Mesendoderm (in vitro differentiated cells): ENCODE results near the gene CHD2.

Source experiments
- DNase-seq: peaks from one replicate; pipeline ENCODE4 v3.0.0; 2013
- H2AK5ac ChIP-seq: 2 replicates; pipeline ENCODE4 v1.6.1; 2013; ENCODE audit warnings: low read length, inconsistent platforms
- H2BK120ac ChIP-seq: 2 replicates; pipeline ENCODE4 v1.6.1; 2013; ENCODE audit warnings: low read depth, mild to moderate bottlenecking, low read length, moderate library complexity, mixed read lengths
- H2BK15ac ChIP-seq: replicated peaks from 2 replicates; pipeline ENCODE4 v1.6.1; 2013; ENCODE audit warnings: low read depth, mild to moderate bottlenecking, moderate library complexity
- H2BK5ac ChIP-seq: 2 replicates; pipeline ENCODE4 v1.6.1; 2013; ENCODE audit warnings: low read length, inconsistent platforms
- H3K18ac ChIP-seq: 2 replicates; pipeline ENCODE4 v1.6.1; 2013; ENCODE audit warnings: mild to moderate bottlenecking, low read length, mixed read lengths
- H3K23ac ChIP-seq: one replicate; pipeline ENCODE4 v1.6.1; 2013; ENCODE audit warnings: low read length
- H3K27ac ChIP-seq: 2 replicates; pipeline ENCODE4 v1.5.1; 2013; ENCODE audit warnings: low read depth, mild to moderate bottlenecking, inconsistent platforms, low read length, moderate library complexity
- H3K27me3 ChIP-seq: 2 replicates; pipeline ENCODE4 v1.6.1; 2013; ENCODE audit warnings: low read length, control low read depth, mild to moderate bottlenecking, inconsistent platforms; ENCODE audit not compliant: insufficient read depth, poor library complexity
- H3K36me3 ChIP-seq: 2 replicates; pipeline ENCODE4 v1.6.1; 2013; ENCODE audit warnings: low read length, inconsistent platforms; ENCODE audit not compliant: control insufficient read depth, insufficient read depth
- H3K4ac ChIP-seq: one replicate; pipeline ENCODE4 v1.6.1; 2013; ENCODE audit warnings: low read depth, mild to moderate bottlenecking, low read length, moderate library complexity
- H3K4me1 ChIP-seq: 2 replicates; pipeline ENCODE4 v1.6.1; 2013; ENCODE audit warnings: low read depth, low read length, inconsistent platforms; ENCODE audit not compliant: control insufficient read depth
- H3K4me2 ChIP-seq: 2 replicates; pipeline ENCODE4 v1.6.1; 2013; ENCODE audit warnings: low read length
- H3K4me3 ChIP-seq: 2 replicates; pipeline ENCODE4 v1.5.1; 2013; ENCODE audit warnings: mild to moderate bottlenecking, low read length
- H3K56ac ChIP-seq: one replicate; pipeline ENCODE4 v1.6.1; 2013; ENCODE audit warnings: low read length
- H3K79me1 ChIP-seq: 2 replicates; pipeline ENCODE4 v1.6.1; 2013; ENCODE audit warnings: low read length, inconsistent platforms
- H3K79me2 ChIP-seq: 2 replicates; pipeline ENCODE4 v1.6.1; 2013; ENCODE audit warnings: mild to moderate bottlenecking, low read length; ENCODE audit not compliant: control insufficient read depth, insufficient read depth
- H3K9ac ChIP-seq: 2 replicates; pipeline ENCODE4 v1.6.1; 2013; ENCODE audit warnings: low read length, inconsistent platforms
- H4K5ac ChIP-seq: one replicate; pipeline ENCODE4 v1.6.1; 2013; ENCODE audit warnings: low read length
- H4K8ac ChIP-seq: one replicate; pipeline ENCODE4 v1.6.1; 2013; ENCODE audit warnings: low read depth, mild to moderate bottlenecking, control low read depth, low read length, moderate library complexity
- WGBS: extraction: QIAGEN DNeasy Blood & Tissue Kit; methylation state at CpG from one replicate; pipeline ENCODE4 v1.1.7; 2013; ENCODE audit warnings: low lambda C conversion rate, missing lambda C conversion rate; ENCODE audit not compliant: insufficient coverage; ENCODE audit errors: extremely low coverage; 5-methylcytosine and 5-hydroxymethylcytosine counted together

The CHD2 gene

DNA sequence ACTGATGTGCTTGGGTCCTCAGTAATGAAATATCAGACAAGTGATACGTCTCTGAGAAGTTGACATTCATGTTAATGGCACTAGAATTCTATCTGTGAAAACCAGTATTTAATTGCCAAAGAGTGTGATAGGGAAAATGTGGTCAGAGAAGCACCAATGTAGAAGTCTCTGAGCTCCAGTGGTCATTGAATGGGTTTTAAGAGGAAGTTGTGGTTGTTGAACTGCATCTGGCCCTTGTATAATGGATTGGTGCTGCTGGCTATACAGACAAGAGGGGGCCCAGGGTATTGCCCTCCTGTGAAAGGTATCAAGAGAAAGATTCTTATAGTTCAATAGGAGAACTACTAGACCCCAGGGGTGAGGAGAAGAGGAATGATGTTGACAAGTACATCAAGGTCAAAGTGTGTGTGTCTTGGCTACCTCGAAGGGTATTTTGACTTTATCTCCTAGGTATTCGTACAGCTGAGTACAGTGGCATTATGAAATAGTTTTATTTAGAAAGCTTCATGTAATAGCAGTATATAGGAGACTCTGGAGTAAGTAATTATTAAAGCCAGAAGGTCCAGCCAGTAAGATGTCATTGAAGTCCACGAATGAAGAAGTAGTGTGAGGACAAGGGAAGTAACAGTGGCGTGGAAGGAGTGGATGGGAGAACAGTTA lies 47.1 kb downstream of the CHD2 start:
- Histone ChIP-seq H3K36me3 (peaks cover 23% of the 10 kb centered on the region), H3K79me2 (peaks cover 2% of the 10 kb centered on the region), H3K27ac (no peak overlapping the region), H2BK120ac (no peak overlapping the region), H2AK5ac (no peak overlapping the region), H2BK15ac (no peak overlapping the region), H3K4me3 (peak overlapping the region; percentile 8), H3K23ac (no peak overlapping the region), H3K4me2 (no peak overlapping the region), H2BK5ac (no peak overlapping the region), H4K8ac (no peak overlapping the region), H3K4ac (no peak overlapping the region), H3K27me3 (no peaks in the 10 kb centered on the region), H3K18ac (no peak overlapping the region), H3K4me1 (no peaks in the 10 kb centered on the region), H3K79me1 (peaks cover 2% of the 10 kb centered on the region), H4K5ac (no peak overlapping the region), H3K9ac (no peak overlapping the region), H3K56ac (no peak overlapping the region)
- WGBS, result no CpG with 5 or more reads among the region's 5 CpGs
- DNase-seq, result no peak

DNA sequence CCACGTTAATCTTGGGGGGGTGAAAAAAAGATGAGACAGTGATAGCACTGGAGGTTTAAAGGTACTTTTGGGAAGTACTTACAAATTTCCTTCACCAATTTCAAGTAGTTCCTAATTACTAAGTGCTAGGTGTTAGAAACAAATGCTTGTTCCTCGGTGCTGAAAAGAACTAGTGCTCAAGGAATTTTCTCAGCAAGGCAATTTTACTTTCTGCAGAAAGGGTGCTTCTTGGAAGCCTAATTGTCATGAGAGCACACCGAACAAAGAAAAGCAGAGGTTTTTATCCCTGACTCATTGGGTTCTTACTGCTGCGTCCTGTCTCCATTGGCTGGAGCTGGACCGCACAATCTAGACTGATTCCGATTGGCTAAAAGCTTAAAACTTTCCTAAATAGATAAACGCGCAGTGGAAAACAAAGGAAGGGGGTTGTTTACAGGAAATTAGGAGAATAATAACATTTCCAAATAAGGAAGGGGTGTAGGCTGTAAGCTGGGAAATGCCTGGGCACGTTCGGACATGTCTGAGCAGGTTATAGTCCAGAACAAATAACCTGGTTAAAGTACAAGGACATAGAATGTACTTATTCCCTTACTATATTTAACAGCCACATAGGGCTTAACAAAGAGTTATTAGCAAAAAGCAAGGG lies 49.6 kb downstream of the CHD2 start:
- no peak overlapping the region for H3K4ac ChIP-seq
- no peak overlapping the region for H3K9ac ChIP-seq
- H3K79me2 ChIP-seq, result peaks cover 2% of the 10 kb centered on the region
- H2BK120ac ChIP-seq, result no peak overlapping the region
- peak; percentile 22 for DNase-seq
- H3K27ac ChIP-seq, result no peak overlapping the region
- no peaks in the 10 kb centered on the region for H3K27me3 ChIP-seq
- no peak overlapping the region for H2AK5ac ChIP-seq
- H4K5ac ChIP-seq, result no peak overlapping the region
- H3K56ac ChIP-seq, result no peak overlapping the region
- no CpG with 5 or more reads among the region's 10 CpGs for WGBS
- H3K18ac ChIP-seq, result no peak overlapping the region
- H3K23ac ChIP-seq, result no peak overlapping the region
- H2BK5ac ChIP-seq, result no peak overlapping the region
- no peak overlapping the region for H3K4me2 ChIP-seq
- H3K4me3 ChIP-seq, result no peak overlapping the region
- peaks cover 23% of the 10 kb centered on the region for H3K36me3 ChIP-seq
- no peaks in the 10 kb centered on the region for H3K4me1 ChIP-seq
- H4K8ac ChIP-seq, result no peak overlapping the region
- no peak overlapping the region for H2BK15ac ChIP-seq
- peaks cover 2% of the 10 kb centered on the region for H3K79me1 ChIP-seq

DNA sequence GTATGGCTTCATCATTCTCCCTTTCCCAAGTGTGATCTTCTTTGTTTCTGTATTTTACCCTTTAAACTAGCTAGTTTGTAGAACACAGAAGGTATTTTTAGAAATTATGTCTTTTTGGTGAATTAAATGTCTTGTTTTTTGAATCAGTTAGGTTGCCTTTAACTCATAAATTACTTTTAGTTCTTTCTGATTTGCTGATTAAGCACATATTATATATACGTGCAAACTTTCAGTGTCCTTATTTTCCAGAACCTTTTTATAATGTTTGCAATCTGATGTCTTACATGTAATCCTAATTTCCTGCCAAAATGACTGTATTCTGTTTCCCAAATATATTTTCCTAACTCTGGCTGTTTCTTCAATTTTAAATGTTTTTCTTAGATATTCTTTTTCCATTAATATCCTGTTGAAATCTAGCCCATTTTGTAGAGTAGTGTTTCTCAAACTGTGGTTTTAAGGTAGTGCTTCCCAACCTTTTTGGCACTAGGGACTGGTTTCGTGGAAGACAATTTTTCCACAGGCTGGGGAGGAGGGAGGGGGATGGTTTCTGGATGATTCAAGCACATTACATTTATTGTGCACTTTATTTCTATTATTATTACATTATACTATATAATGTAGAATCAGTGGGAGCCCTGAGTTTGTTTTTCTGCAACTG lies 51.8 kb downstream of the CHD2 start:
- Histone ChIP-seq H2BK15ac (no peak overlapping the region), H3K4ac (no peak overlapping the region), H3K18ac (no peak overlapping the region), H4K5ac (no peak overlapping the region), H2BK5ac (no peak overlapping the region), H3K56ac (no peak overlapping the region), H3K79me1 (no peaks in the 10 kb centered on the region), H3K4me3 (no peak overlapping the region), H2BK120ac (no peak overlapping the region), H3K9ac (no peak overlapping the region), H3K36me3 (peaks cover 17% of the 10 kb centered on the region), H3K79me2 (no peaks in the 10 kb centered on the region), H3K23ac (no peak overlapping the region), H4K8ac (no peak overlapping the region), H2AK5ac (no peak overlapping the region), H3K27ac (no peak overlapping the region), H3K4me1 (no peaks in the 10 kb centered on the region), H3K27me3 (no peaks in the 10 kb centered on the region), H3K4me2 (no peak overlapping the region)
- no peak for DNase-seq
- no CpG with 5 or more reads among the region's 2 CpGs for WGBS

DNA sequence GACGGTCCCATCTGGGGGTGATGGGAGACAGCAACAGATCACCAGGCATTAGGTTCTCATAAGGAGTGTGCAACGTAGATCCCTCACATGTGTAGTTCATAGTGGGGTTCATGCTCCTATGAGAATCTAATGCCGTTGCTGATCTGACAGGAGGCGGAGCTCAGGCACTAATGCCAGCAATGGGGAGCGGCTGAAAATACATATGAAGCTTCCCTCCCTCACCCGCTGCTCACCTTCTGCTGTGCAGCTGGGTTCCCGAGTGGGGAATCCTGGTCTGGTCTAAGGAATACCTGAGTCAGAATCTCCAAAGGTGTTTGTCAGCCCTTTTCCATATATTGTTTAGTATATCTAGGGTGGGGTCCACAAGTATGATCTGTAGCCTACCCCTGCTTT lies 52.3 kb downstream of the CHD2 start:
- H3K27ac ChIP-seq, result no peak overlapping the region

DNA sequence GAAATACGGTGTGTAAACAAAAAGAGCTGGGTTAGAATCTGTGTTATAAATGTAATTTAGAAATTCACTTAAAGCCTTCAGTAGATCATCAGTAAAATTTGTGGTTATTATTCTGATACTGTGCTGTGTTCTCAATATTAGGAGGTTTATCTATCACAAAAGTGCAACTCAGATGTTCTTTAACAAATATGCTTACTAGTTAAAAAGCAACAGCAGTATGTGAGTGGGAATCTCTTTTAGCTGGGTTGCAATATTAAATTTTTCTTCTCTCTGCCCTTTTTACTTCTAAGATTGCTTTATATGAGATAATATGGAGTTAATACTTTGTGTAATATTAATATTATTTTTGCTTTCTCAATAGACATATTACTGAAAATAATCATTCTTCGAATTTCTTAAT lies 53.4 kb downstream of the CHD2 start:
- Histone ChIP-seq H4K8ac (no peak overlapping the region), H3K27ac (no peak overlapping the region), H3K4me2 (no peak overlapping the region), H3K18ac (no peak overlapping the region), H2BK5ac (no peak overlapping the region), H3K79me2 (peaks cover 5% of the 10 kb centered on the region), H2BK15ac (no peak overlapping the region), H4K5ac (no peak overlapping the region), H3K36me3 (peaks cover 8% of the 10 kb centered on the region), H3K56ac (no peak overlapping the region), H2BK120ac (no peak overlapping the region), H3K79me1 (peaks cover 2% of the 10 kb centered on the region), H3K4me3 (no peak overlapping the region), H3K27me3 (no peaks in the 10 kb centered on the region), H3K23ac (no peak overlapping the region), H2AK5ac (no peak overlapping the region), H3K4me1 (no peaks in the 10 kb centered on the region), H3K9ac (no peak overlapping the region), H3K4ac (no peak overlapping the region)
- DNase-seq, result no peak
- WGBS, result no CpG with 5 or more reads among the region's 2 CpGs

More for the DNA sequence above, 52.3 kb downstream of the CHD2 start:
- H3K23ac ChIP-seq, result no peak overlapping the region
- no CpG with 5 or more reads among the region's 7 CpGs for WGBS
- H3K4ac ChIP-seq, result no peak overlapping the region
- DNase-seq, result no peak
- no peaks in the 10 kb centered on the region for H3K4me1 ChIP-seq
- no peak overlapping the region for H4K8ac ChIP-seq
- no peak overlapping the region for H3K4me2 ChIP-seq
- H3K36me3 ChIP-seq, result peaks cover 12% of the 10 kb centered on the region
- no peak overlapping the region for H2BK5ac ChIP-seq
- no peak overlapping the region for H2BK120ac ChIP-seq
- no peak overlapping the region for H4K5ac ChIP-seq
- no peak overlapping the region for H3K4me3 ChIP-seq
- H3K9ac ChIP-seq, result no peak overlapping the region
- no peak overlapping the region for H3K18ac ChIP-seq
- H3K79me2 ChIP-seq, result no peaks in the 10 kb centered on the region
- H3K27me3 ChIP-seq, result no peaks in the 10 kb centered on the region
- no peak overlapping the region for H2BK15ac ChIP-seq
- no peak overlapping the region for H3K56ac ChIP-seq
- H3K79me1 ChIP-seq, result no peaks in the 10 kb centered on the region
- H2AK5ac ChIP-seq, result no peak overlapping the region
